Omental fat pad (tissue), 4 donors: Measurements from ENCODE around the gene ANXA4. TPM values are rescaled to one million over a fixed set of nuclear protein-coding genes. Genes with fewer than 3 reads are reported as not detected.

Source experiments
- ATAC-seq: fragments of 150-250 bp; one replicate; pipeline ENCODE4 v1.9.1; 2016; ENCODE audit warnings: mild to moderate bottlenecking, moderate library complexity; ENCODE audit not compliant: low FRiP score
- DNase-seq: peaks from one replicate; pipeline ENCODE4 v3.0.0-alpha.2; 2019; ENCODE audit warnings: low spot score
- CTCF ChIP-seq, 3 donors: fragments of 450-650 bp; IDR thresholded peaks; one replicate each; pipeline ENCODE4 v1.5.1; 2016 to 2017; ENCODE audit warnings: antibody characterized with exemption in 3 of 3, mild to moderate bottlenecking in 3 of 3, moderate library complexity in 2 of 3
- total RNA-seq, 4 donors: library from RNA; depleted of rRNA; stranded (reverse); fragments of >200 nt; gene quantifications; one replicate each; pipeline ENCODE4 v1.1.0, GENCODE V29; 2016

ANXA4 gene
- total RNA-seq, 4 donors from 2014 or later = 36.6 to 52.3 (median 40.7) TPM

- DNase-seq (no peak), ATAC-seq (peak; percentile 69)
- no peak for TF ChIP-seq CTCF (IDR thresholded peaks at IDR 0.05)
These were observed 47.3 kb downstream of the ANXA4 start for GRCh38 chr2:69789175-69789721.

- peak; percentile 34 for ATAC-seq
These were observed 48.1 kb downstream of the ANXA4 start for GRCh38 chr2:69789772-69790600.

GRCh38 chr2:69790601-69790959 is 48.6 kb downstream of the ANXA4 start:
- DNase-seq = no peak
- TF ChIP-seq CTCF (IDR thresholded peaks at IDR 0.05) = no peak
- no peak for ATAC-seq

More at GRCh38 chr2:69789772-69790600, 48.1 kb downstream of the ANXA4 start:
- TF ChIP-seq CTCF (IDR thresholded peaks at IDR 0.05) = no peak
- no peak for DNase-seq

- ATAC-seq (no peak), DNase-seq (no peak)
- no peak for TF ChIP-seq CTCF (IDR thresholded peaks at IDR 0.05)
These were observed 49.1 kb downstream of the ANXA4 start for GRCh38 chr2:69791045-69791444.

- ATAC-seq (no peak), DNase-seq (no peak)
- TF ChIP-seq CTCF (IDR thresholded peaks at IDR 0.05) = no peak
These were observed 54.2 kb downstream of the ANXA4 start for GRCh38 chr2:69796174-69796573.

- DNase-seq (no peak), ATAC-seq (no peak)
- no peak for TF ChIP-seq CTCF (IDR thresholded peaks at IDR 0.05)
These were observed 55.3 kb downstream of the ANXA4 start for GRCh38 chr2:69797235-69797634.

- ATAC-seq (no peak), DNase-seq (no peak)
- no peak for TF ChIP-seq CTCF (IDR thresholded peaks at IDR 0.05)
These were observed 55.9 kb downstream of the ANXA4 start for GRCh38 chr2:69797836-69798289.
